Stimulated activated CD4-positive, alpha-beta T cell treated with anti-CD3 and anti-CD28 coated beads, TNF-alpha, amount 100 ng/mL, for 1 hour (primary cell): ENCODE data around the gene SEMA3D.

ENCODE experiments used
- DNase-seq, 3 donors: peaks; one replicate each; pipeline ENCODE4 v3.0.0-alpha.2; 2020; ENCODE audit warnings: low read depth in 3 of 3, low spot score in 1 of 3

SEMA3D gene

DNA sequence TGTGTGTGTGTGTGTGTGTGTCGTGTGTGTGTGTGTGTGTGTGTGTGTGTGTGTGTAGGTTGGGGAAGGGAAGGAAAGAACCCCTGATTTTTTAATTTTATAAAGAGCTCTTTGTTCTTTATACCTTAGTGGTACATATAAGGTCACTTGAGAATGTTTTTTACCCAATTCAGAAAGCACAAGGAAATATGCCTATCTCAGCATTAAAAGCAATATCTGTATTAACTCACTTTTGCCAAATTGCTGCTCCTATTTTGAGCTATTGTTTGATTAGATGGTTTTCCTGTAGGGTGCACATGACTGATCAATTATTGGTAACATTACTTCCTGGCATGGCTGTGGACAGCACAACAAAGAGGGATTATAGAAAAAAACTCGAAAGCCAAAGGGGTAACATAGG is 60.5 kb downstream of the SEMA3D start:
- DNase-seq = no peak

DNA sequence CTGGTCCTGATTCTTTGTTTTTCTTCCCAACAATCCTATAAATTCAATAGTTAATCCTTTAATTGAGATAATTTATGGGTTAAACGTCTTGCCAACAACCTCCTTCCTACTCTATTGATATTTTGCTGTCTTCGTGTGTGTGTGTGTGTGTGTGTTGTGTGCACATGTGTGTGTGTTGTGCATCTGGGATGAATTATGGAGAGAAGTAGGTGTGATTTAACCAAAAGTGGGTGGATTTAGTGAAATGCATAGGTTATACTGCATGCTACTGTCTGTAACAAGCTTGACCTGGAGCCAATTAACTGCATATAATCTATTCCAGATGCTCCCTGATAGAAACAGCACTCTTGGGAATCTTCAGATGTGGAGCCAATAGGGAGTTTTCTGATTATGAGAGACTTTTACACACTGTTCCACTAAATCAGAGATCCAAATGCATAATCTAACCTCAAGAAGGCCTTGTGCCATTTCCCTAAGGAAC is 61.2 kb downstream of the SEMA3D start:
- no peak for DNase-seq

DNA sequence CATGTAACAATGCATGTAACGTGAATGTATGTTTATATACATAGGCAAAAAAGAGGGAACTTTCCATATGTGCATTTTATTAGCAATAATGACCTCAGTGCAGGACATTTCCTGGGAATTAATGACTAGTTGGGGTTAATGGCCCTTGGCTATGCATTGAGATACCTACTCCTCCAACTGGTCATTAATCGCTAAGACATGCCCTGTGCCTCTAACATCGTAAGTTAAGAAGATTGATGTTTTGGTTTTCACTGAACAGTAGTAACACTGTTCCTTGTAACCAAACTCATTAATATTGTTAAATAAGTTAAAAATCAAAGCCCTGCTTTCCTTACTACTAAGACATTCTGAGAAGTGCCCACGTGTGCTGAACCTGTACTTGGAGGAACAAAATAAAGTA is 61.7 kb downstream of the SEMA3D start:
- DNase-seq = no peak

DNA sequence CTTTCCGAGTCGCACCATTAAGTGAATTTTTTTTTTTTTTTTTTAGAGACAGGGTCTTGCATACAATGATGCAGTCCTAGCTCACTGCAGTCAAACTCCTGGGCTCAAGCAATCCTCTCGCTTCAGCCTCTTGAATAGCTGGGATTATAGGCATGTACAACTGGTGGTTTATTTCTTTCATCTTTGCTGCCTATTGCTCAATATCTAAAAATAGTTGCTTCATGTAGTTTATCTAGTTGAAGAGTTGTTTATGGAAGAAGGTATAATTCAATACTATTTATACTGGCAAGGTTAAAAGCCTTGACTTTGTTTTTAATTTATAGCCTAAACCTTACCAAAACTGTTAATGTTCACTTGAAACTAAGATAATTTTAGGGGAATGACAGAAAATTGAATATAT is 66.9 kb downstream of the SEMA3D start:
- DNase-seq = no peak

DNA sequence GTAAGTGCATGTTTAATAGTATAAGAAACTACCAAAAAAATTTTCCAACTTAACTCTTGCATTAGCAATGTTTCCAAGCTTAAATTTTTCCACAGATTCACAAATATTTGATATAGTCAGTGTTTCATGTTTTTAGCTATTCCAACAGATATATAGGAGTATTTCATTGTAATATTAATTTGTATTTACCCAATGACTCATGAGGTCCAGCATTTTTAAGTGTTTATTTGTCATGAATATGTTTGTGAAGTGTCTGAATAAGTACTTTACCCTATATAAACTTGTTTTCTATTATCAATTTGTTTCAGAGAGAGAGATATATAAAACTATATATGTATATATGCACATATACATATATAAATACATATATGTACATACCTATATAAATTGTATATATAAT is 71.0 kb downstream of the SEMA3D start:
- DNase-seq = no peak

DNA sequence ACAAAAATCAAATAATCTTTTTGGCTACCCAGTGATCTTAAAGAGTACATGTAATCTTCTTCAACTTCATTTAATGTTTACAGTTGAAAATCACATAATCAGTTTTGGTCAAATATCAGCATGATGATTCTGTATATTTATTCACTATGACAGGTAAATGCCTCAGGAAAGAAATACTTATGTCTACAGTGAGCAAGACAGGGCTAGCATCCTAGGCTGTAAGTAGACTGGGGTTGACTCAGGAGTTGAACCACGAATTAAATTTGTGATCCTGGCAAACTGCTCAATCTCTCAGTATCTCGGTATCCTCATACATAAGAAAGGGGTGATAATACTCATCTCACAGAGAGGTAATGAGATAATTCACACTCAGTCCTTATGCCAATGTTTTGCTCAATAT is 71.8 kb downstream of the SEMA3D start:
- no peak for DNase-seq

DNA sequence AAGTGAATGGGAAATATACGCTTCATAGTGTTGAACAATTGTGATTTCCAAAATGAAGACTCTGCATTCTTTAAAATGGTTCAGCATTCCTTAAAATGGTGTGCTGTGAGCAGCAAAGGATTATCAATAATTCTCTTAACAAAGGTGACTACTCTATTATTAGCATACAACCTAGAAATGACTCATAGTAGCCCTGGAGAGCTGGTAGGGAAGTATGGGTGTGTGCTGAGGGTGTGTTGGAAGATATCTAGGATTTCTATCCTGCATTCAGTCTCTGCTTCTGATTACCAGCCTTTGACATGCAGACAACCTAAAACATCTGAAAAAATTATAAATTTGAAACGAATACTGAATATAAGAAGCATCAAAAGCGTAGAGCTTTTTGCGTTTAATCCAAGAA is 72.5 kb downstream of the SEMA3D start:
- no peak for DNase-seq

DNA sequence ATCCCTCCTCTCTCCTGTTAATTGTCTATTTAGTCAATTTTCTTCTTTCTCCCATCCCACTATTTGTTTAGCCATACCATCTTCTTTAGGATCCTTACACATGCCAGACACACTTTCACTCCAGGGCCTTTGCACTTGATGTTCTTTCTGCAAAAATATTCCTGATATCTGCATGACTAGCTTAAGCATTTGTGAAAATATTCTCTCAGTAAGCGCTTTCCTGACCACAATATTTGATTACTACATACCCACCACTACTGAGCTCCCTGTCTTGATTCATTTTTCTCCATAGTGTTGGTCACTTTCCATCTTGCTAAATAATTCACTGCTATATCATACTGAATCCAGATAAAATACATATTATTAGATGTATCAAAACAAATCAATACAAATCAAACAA is 75.1 kb downstream of the SEMA3D start:
- no peak for DNase-seq

DNA sequence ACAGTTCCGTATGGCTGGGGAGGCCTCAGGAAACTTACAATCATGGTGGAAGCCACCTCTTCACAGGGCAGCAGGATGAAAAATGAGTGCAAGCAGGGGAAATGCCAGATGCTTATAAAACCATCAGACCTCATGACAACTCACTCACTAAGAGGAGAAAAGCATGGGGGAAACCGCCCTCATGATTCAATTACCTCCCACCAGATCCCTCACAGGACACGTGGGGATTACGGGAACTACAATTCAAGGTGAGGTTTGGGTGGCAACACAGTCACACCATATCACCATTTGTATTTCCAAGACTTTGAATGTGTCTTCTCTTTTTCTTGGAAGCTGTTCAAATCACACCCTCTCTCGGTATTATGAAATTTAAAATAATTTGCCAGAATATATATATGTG is 80.1 kb downstream of the SEMA3D start:
- DNase-seq = no peak

DNA sequence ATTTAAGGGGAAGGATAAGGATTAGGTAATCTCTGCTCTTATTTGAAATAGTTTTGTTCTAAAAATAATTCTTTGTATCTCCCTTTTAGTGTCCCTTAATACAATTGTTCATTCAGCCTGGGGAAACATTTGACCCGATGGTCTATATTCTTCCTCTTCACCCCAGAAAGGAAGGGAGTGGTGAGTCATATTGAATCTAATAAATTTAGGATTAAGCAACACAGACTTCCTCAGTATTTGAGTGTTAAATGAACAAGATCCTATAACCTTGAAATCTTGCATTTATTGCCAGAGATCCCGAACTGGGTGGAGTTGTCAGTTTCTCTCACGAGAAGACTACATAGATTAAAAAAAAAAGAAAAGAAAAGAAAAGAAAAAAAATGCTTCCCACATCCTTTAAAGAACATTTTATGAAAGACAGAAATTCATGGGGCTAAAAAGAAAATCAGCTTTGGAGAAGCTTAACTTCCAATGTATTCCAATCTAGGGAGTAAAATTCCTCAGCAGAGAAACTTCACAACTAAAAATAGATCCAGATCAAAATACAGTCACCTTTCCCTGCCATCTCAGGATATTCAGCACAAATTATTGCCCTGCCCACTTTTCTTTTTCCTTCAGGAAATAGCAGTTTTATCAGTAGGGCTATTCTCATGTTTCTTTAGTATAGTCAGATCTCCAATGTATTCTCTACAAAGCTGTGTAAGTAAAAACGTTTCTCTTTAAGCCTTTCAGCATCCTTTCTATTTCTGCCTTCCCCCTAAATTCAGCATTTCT is 82.2 kb downstream of the SEMA3D start:
- no peak for DNase-seq

DNA sequence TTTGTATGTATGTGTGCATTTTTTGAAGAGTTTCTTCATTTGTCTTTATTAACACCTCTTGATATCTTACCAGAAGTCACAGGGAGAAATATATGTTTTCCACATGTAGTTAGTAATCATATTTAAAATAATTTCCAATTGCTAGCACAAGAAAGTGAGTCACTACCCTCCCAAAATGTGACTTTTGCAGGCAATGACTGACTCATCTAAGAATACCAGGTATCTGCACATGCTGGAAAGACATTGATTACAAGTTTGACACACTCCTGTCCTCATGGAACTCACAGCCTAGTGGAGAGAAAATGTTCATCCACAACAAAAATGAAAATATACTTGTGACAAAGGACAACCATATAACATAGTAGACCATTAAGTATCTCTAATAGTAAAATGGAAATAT is 82.9 kb downstream of the SEMA3D start:
- no peak for DNase-seq

DNA sequence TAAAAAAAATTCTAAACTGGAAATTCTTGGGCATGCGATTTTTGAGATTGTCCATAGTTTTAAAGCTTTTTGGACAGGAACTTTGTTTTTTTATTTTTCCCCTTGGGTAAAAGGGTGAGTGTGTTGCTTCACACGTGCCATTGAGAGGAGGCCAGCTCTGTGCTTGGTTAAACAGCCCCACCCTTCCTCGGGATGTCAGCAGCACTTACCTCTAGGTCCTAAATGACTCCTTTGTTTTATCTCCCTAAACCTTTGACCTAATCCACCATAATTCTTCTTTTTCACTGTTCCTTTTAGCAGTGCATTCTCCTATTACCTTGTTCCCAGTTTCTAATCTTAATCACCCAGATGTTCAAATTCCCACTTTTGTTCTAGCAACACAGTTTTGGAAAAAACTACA is 83.5 kb downstream of the SEMA3D start:
- DNase-seq = no peak

DNA sequence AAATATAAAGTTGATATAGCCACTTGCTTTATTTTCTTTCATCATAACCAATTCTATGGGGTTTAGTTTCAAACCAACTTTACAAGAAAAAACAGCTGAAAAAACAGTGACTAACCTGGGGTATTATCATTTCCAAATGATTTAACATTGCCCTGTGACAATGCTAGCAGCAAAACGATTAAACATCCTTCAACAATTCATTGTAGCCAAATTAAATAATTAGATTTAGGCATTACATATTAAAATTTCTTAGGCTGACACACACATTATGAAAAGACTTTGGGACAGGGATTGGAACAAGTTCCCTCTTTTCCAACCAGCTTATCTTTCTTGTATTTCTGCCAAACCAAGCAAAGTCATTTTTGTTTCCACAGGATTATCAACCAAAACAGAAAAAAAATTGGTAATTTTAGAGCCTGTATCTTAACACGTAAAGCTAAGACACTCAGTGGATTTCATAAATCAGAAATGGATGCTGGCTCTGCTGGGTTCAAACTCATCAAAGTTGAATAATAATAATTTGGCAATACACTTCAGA is 84.0 kb downstream of the SEMA3D start:
- DNase-seq = no peak

DNA sequence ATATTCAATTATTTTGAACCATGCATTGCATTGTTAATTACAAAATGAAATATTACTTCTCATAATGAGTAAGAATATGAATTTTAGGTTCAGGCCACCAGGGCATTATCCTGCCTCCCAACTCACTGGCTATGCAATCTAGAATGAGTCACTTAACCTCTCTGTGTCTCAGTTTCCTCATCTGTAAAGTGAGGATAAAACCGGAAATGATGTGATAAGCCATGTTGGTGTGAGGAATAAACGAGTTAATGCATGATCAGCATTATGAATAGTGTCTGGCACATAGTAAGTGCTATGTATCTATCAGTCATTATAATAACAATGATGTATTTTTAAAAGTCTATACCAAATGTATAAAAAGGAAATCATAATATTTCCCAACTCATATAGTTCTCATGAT is 85.5 kb downstream of the SEMA3D start:
- DNase-seq = no peak

DNA sequence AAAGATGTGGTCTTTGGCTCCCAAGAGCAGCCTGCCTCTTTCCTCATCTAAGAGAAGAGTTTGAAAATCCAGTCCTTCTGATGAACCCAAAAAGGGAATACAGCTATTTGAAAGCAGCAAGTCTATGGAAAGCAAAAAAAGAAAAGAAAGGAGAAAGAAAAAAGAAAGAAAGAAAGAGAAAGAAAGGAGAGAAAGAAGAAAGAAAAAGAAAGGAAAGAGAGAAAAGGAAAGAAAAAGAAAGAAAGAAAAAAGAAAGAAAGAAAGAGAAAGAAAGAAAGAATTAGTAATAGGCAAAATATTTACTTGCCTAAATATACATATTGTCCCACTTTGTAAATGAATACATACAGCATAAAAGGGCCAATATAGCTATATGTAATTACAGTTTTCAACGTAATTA is 89.0 kb downstream of the SEMA3D start:
- DNase-seq = no peak

DNA sequence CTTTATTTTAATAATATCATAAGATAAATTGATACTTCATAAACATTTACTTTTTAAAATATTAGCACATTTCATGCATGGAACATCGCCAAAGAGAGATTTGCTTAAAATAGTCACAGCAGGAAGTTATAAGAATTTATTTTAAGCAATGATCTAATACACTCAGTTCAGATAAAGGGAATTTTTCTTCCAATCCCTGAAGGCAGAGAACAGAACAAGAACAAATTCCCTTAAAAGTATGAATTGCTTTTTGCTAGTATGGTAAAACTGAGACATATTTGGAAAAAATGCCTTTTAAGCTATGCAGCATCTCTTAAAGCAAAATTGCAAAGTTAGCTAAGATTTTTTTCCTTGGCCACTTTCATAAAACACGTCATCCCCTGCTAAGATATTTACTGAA is 91.0 kb downstream of the SEMA3D start:
- no peak for DNase-seq

DNA sequence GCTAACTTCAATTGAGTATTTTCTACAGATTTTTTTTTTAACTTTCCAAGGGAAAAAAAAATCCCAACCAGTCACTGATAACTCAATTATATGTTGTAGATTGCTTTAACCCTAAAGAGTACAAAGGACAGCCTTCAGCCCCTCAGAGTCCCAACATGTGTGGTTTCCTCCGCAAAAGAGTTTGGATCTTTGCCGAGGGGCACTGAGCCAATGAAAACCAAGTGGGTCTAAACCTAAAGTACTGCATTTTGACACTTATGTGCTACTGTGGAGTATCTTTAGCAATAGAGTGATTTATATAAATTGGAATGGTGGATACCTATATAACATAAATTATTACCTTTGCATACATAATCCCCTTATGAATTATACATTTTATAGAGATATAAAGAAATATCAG is 91.5 kb downstream of the SEMA3D start:
- DNase-seq = no peak

DNA sequence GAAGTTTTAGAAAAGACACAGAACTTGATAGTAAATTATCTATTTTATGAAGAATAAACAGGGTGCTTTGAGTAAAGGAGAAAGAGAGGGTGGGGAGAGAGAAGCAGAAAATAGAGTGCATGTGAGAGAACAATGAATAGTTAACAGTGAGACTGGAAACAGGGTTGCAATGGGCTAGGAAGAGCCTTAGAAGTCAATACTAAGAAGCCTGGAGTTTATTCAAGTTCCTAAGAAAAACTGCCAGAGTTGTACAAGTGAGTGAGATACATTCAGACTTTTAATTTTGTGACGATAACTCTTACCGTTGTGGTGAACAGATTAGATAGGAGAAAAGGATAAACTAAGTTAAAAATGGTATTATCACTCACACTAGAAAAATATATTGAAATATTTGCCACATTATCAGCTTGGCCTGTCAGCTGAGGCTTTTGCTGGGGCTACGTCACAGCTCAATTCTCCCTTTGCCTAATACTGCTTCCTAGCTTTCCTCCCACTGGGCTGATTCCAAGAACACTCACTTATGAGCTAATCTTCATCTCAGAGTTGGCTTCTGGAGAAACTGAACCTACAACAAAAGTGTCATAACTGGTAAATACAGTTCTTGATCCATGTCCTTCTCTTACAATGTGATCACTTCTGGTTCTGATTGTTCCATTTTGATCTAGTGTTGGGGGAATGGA is 92.7 kb downstream of the SEMA3D start:
- DNase-seq = no peak

DNA sequence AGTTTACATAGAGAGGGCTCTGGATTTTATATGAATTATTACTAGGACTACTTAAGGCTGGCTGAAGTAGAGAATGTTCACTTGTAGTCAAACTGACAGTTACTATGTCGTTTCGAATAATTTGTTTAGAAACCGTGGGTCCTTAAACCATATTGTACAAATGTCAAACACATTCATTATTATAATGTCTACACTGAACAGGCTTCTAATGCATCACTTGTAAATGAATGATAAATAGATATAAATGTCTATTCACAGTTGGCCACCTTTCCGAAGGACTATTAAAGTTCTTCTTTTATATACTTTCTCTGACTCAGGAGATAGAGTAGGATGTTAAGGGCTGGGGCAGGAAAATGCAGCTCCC is 95.3 kb downstream of the SEMA3D start:
- DNase-seq = no peak

DNA sequence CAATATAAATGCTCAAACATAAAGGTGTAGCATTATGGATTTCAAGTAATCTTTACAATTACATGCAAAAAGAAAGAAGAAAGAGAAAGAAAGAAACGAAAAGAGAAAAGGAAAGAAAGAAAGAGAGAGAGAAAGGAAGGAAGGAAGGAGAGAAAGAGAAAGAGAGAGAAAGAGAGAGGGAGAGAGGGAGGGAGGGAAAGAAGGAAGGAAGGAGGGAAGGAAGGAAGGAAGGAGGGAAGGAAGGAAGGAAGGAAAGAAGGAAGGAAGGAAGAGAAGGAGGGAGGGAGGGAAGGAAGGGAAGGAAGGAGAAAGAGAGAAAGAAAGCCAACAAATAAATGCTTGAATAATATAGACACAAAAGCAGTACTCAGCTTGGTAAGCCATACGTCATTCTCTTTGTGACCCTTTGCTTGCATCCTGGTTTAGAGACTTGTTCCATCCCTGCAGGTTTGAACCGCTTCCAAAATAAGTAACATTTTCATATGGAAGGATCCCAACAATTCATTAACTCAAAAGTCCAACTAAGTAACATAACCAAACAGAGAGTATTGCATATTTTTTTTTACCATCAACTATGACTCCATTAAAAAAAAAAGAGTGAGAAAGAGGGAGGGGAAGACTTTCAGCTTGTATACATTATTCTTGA is 95.8 kb downstream of the SEMA3D start:
- DNase-seq = no peak

DNA sequence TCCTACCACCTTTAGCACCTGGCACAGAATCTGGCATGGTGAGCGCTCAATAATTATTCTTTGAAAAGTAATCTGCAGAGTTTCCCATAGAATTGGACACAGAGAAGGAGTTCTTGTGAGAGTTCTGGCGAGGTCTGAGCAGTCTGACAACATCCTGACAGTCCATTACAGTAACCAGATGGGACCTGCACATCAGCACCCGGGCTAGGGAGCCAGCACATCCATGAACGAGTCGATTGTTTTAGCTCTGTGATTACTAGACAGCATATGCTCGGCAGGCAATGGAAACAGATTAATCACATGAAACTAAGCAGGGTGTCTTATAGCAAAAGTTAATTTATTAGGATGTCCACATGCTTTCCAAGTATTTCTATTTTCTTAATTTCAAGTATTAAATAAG is 96.7 kb downstream of the SEMA3D start:
- DNase-seq = no peak

DNA sequence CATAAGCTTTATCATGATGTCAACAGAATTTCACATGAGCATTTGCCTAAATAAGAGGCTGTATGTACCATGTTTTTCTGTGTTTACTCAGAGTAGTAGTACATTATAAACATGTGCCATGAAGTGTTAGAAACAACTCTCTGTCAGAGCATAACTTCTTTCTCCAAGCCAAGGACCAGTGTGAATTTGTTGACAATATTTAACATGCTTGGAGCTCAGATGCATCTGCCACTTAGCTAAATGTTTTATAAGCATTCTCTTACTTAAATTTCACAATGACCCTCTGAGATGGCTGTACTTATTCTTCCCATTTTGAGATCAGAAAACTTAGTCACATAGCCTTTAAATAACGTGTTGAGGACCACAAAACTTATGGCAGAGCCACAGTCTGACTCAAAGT is 105.0 kb downstream of the SEMA3D start:
- DNase-seq = no peak
